Skeletal muscle cell (primary cell): ENCODE measurements around the gene SPATS1.
"Not testable (repeated sequence)": the region's sequence is repeated elsewhere in the genome, so short reads cannot be mapped to it uniquely, and the experiment has no call there.

Experiments
- DNase-seq: peaks from one replicate; pipeline ENCODE4 v3.0.0-alpha.2; 2010; ENCODE audit warnings: low read depth
- H3K4me3 ChIP-seq: 2 replicates; pipeline ENCODE4 v1.5.1; 2011; ENCODE audit warnings: low read depth, mild to moderate bottlenecking, control low read depth, low read length, moderate library complexity

Gene SPATS1

GRCh38 chr6:44339301-44339700, 3.1 kb upstream of the SPATS1 start:
- no peak for DNase-seq
- no peak overlapping the region for H3K4me3 ChIP-seq

DNA sequence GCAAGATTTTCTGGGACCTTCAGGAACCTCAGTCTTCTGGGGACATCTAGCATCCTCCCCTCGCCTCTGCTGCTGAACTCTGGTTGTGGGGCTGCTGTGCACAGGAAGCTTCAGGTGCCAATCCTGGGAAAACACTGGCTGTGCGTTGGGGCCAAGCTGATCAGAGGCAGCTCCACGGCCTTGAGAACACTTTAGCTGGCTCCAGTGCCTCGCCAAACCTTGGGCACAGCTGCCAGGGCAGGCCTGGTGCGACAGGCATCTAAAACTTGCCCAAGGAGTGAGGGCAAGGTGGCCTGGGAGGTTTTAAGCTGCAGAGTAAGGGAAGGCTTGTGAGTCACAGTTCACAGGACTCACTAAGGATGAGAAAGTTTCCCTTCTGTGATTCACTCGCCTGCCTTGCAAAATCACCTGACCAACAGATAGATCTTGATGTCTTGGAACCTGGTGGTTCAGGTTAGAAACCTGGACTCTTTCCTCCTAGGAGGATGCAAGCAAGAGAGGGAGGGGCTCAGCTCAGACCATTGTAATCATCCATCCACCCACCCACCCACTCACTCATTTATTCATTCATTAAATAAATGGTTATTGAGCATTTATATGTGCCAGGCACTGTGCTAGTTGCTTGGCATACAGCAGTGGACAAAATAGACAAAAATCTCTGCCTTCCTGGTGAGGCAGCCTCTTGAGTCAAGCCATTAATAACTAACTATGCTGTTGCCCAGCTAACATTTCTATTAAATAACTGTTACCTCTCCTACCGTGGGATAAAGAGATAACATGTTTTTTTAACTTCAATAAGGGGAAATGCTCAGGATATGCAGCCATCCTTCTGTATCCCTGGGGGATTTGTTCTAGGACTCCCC, 2.5 kb upstream of the SPATS1 start:
- no peak overlapping the region for H3K4me3 ChIP-seq
- DNase-seq, result peak; percentile 17

DNA sequence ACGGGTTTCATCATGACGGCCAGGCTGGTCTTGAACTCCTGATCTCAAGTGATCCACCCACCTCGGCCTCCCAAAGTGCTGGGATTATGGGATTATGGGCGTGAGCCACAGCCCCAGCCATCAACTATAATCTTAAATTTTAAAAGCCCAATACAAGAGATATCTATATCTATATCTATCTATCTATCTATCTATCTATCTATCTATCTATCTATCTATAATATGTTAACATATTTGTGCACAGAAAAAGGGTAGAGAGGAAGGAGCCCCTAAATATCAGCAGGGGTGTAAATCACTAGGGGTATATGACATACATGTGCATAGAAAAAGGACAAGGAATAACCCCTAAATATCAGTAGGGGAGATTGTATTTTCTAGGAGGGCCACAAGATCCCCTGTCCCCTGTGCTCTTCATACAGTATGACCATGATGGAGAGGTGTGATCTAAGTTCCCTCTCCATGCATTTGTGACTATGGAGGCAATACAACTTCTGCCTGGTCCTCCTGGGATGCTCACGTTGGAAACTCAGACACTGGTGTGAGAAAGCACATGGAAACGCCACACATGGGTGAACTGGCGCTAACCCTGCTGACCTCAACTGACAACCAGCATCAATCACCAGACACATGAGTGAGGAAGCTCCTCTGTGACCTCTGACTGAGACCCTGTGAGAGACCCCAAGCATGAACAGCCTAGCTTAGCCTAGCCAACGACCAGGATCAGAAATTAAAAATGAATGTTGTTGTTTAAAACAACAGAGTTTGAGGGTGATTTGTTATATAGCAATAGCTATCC, 1.2 kb upstream of the SPATS1 start:
- DNase-seq, result no peak
- H3K4me3 ChIP-seq, result no peak overlapping the region

DNA sequence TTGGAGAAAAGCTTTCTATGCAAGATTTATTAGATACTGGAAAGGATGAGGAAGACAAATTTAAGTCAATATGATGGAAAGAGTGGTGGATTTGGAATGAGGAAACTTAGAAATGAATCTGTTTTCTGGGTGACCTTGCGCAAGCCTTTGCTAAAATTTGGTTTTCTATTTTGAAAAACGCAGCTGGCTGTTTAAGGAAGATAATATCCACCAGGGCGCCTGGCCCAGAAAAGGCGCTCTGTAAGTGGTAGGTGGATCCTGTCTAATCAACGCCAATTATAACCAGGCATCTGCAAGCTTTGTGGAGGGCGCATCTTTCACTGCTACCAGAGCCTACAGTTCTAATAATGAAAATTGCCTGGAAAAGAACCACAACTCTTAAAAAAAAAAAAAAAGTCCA, 398 bp upstream of the SPATS1 start:
- DNase-seq, result no peak
- peak overlapping the region; percentile 12 for H3K4me3 ChIP-seq

DNA sequence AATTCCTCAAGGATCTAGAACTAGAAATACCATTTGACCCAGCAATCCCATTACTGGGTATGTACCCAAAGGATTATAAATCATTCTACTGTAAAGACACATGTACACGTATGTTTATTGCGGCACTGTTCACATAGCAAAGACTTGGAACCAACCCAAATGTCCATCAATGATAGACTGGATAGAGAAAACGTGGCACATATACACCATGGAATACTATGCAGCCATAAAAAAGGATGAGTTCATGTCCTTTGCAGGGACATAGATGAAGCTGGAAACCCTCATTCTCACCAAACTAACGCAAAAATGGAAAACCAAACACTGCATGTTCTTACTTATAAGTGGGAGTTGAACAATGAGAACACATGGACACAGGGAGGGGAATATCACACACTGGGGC, 4.4 kb downstream of the SPATS1 start:
- not testable (repeated sequence) for DNase-seq

GRCh38 chr6:44349904-44350649, 7.6 kb downstream of the SPATS1 start:
- no peak overlapping the region for H3K4me3 ChIP-seq
- no peak for DNase-seq

More for the DNA sequence above, 4.4 kb downstream of the SPATS1 start:
- not testable (repeated sequence) for H3K4me3 ChIP-seq

DNA sequence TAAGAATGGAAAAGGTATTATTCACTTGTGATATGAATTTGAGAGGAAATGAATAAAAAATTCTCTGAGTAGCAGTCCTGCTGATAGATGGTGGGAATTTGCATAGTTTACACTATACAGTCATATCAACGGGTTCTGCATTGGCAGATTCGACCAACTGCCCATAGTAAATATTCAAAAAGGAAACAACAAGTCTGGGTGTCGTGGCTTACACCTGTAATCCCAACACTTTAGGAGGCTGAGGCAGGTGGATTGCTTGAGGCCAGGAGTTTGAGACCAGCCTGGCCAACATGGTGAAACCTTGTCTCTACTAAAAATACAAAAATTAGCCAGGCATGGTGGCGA, 8.2 kb downstream of the SPATS1 start:
- not testable (repeated sequence) for DNase-seq

GRCh38 chr6:44352259-44352658, 9.8 kb downstream of the SPATS1 start:
- no peak for DNase-seq

More for the DNA sequence above, 8.2 kb downstream of the SPATS1 start:
- H3K4me3 ChIP-seq, result not testable (repeated sequence)

DNA sequence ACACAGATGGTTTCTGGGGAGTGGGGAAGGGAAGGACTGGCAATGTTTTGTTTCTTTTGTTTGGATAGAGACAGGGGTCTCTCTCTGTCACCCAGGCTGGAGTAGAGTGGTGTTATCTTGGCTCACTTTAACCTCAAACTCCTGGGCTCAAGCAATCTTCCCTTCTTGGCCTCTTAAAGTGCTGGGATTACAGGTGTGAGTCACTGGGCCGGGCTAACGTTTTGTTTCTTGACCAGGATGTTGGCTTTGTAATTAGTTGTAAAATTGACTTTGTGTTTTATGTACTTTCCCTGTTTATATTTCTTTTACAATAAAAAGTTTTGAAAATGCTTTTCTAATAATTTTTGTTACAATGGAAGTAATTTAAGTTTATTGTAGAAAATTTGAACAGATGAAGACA, 10.9 kb downstream of the SPATS1 start:
- no peak for DNase-seq
- H3K4me3 ChIP-seq, result no peak overlapping the region

More at GRCh38 chr6:44352259-44352658, 9.8 kb downstream of the SPATS1 start:
- no peak overlapping the region for H3K4me3 ChIP-seq

GRCh38 chr6:44355640-44356039, 13.2 kb downstream of the SPATS1 start:
- no peak overlapping the region for H3K4me3 ChIP-seq

DNA sequence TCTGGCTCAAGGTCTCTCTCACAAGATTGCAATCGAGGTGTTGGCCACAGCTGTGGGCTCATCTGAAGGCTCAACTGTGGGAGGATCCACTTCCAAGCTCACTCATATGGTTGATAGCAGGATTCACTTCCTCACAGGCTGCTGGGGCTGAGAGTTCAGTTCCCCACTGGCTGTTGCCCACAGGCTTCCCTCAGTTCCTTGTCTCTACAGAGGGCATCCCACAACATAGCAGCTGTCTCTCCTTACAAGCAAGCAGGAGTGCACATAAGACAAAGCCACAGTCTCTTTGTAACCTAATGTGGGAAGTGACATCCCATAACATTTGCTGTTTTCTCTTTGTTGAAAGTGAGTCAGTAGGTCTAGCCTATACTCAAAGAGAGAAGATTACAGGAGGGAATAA, 14.0 kb downstream of the SPATS1 start:
- no peak for DNase-seq
- no peak overlapping the region for H3K4me3 ChIP-seq

More at GRCh38 chr6:44355640-44356039, 13.2 kb downstream of the SPATS1 start:
- no peak for DNase-seq

- DNase-seq, result no peak
Measured at GRCh38 chr6:44359973-44360372, 17.5 kb downstream of the SPATS1 start.

GRCh38 chr6:44361947-44362346, 19.5 kb downstream of the SPATS1 start:
- no peak overlapping the region for H3K4me3 ChIP-seq
- DNase-seq, result no peak

More at GRCh38 chr6:44359973-44360372, 17.5 kb downstream of the SPATS1 start:
- H3K4me3 ChIP-seq, result no peak overlapping the region

- no peak for DNase-seq
- no peak overlapping the region for H3K4me3 ChIP-seq
Measured at GRCh38 chr6:44363377-44363926, 21.0 kb downstream of the SPATS1 start.

GRCh38 chr6:44366781-44367180, 24.3 kb downstream of the SPATS1 start:
- no peak for DNase-seq
- H3K4me3 ChIP-seq, result no peak overlapping the region

DNA sequence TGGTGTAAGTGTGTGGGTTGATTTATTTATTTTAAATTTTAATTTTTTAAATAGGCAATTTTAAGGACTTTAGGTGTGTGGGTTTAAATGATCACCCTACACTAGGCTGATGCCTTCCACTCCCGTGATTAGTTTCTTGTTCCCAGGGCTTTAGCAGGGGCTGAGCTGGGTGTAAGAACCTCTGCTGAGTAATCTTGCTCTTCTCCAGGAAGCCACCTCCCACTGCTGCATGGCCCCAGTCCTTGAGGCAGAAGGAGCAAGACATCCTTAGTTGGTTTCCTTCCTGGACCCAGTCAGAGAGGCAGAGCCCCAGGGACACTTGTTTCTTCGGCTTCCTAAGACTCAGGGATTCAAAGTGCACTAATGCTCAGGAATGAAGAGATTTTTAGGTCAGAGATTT, 25.2 kb downstream of the SPATS1 start:
- H3K4me3 ChIP-seq, result no peak overlapping the region
- DNase-seq, result no peak

GRCh38 chr6:44373051-44373450, 30.6 kb downstream of the SPATS1 start:
- H3K4me3 ChIP-seq, result no peak overlapping the region

GRCh38 chr6:44373787-44374186, 31.3 kb downstream of the SPATS1 start:
- H3K4me3 ChIP-seq, result no peak overlapping the region
- no peak for DNase-seq

More at GRCh38 chr6:44373051-44373450, 30.6 kb downstream of the SPATS1 start:
- DNase-seq, result no peak

DNA sequence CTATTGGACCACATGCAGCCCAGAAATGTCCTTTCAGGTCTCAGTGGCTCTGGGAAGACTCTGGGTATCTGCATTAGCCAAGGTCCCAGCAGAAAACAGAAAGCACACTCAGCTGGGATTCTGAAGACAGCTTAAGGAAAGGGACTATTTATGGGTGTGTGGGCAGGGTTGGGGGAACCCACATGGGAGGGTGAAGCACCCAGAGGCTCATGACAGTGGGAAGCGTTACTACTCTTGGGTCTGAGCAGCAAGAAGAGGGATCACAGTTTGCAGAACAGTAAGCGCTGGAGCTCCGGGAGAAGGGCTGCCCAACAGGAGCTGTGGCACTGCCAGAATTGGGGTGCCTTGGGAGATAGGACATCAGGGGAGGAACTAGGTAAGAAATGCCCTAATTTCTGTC, 32.6 kb downstream of the SPATS1 start:
- no peak for DNase-seq

DNA sequence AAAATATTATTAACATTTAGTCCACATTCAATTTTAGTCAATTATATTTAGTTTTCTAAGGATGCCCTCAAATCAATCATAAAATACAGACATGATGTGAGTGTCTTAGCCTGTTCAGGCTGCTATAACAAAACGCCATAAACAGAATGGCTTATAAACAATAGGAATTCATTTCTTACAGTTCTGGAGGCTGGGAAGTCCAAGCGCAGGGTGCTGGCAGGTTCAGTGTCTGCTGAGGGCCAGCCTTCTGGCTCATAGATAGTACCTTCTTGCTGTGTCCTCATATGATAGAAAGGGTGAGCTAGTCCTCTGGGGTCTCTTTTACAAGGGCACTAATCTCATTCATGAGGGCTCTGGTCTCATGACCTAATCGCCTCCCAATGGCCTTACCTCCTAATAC, 35.0 kb downstream of the SPATS1 start:
- no peak overlapping the region for H3K4me3 ChIP-seq
- DNase-seq, result no peak

More for the DNA sequence above, 32.6 kb downstream of the SPATS1 start:
- H3K4me3 ChIP-seq, result no peak overlapping the region
